GM21447 (cell line): ENCODE data around the gene LCA5.
"Not testable (repeated sequence)": the region's sequence is repeated elsewhere in the genome, so short reads cannot be mapped to it uniquely, and the experiment has no call there.

Experiments
- ATAC-seq: cut with Tn5 transposase; IDR thresholded peaks from one replicate; pipeline ENCODE4 v1.9.1; 2021; ENCODE audit not compliant: unreplicated experiment

Gene LCA5

GRCh38 chr6:79536954-79537747 lies at the start of gene LCA5:
TSS of gene LCA5 (minus strand) at chr6:79537430. CDS start at chr6:79518894, 18,536 bp downstream.
- ATAC-seq = peak; percentile 100

GRCh38 chr6:79586548-79586947 lies 49.3 kb upstream of the LCA5 start:
- ATAC-seq = no peak

GRCh38 chr6:79584332-79584731 lies 47.1 kb upstream of the LCA5 start:
- no peak for ATAC-seq

- not testable (repeated sequence) for ATAC-seq
Measured at GRCh38 chr6:79577926-79578325, 40.7 kb upstream of the LCA5 start.

GRCh38 chr6:79574630-79575225 lies 37.5 kb upstream of the LCA5 start:
- ATAC-seq = no peak

GRCh38 chr6:79574174-79574573 lies 36.9 kb upstream of the LCA5 start:
- no peak for ATAC-seq

GRCh38 chr6:79571030-79571367 lies 33.8 kb upstream of the LCA5 start:
- ATAC-seq = peak; percentile 20

- ATAC-seq = peak; percentile 92
Measured at GRCh38 chr6:79570129-79571029, 33.1 kb upstream of the LCA5 start.

- no peak for ATAC-seq
Measured at GRCh38 chr6:79568996-79569395, 31.8 kb upstream of the LCA5 start.

GRCh38 chr6:79564636-79565035 lies 27.4 kb upstream of the LCA5 start:
- no peak for ATAC-seq

GRCh38 chr6:79559706-79560105 lies 22.5 kb upstream of the LCA5 start:
- ATAC-seq = no peak

- no peak for ATAC-seq
Measured at GRCh38 chr6:79557673-79558467, 20.6 kb upstream of the LCA5 start.

GRCh38 chr6:79554305-79554704 lies 17.1 kb upstream of the LCA5 start:
- no peak for ATAC-seq

- ATAC-seq = no peak
Measured at GRCh38 chr6:79551401-79551800, 14.2 kb upstream of the LCA5 start.

GRCh38 chr6:79548304-79548703 lies 11.1 kb upstream of the LCA5 start:
- no peak for ATAC-seq

- no peak for ATAC-seq
Measured at GRCh38 chr6:79546186-79546585, 9.0 kb upstream of the LCA5 start.

GRCh38 chr6:79544939-79545450 lies 7.8 kb upstream of the LCA5 start:
- peak; percentile 85 for ATAC-seq

- peak; percentile 62 for ATAC-seq
Measured at GRCh38 chr6:79544299-79544927, 7.2 kb upstream of the LCA5 start.

- peak; percentile 20 for ATAC-seq
Measured at GRCh38 chr6:79543886-79544285, 6.7 kb upstream of the LCA5 start.

GRCh38 chr6:79543411-79543810 lies 6.2 kb upstream of the LCA5 start:
- no peak for ATAC-seq
